Stimulated activated CD8-positive, alpha-beta memory T cell treated with anti-CD3 and anti-CD28 coated beads, Interleukin-15, amount 100 ng/mL, for 48 hours (primary cell): ENCODE data around the gene LARGE2.
"Not testable (repeated sequence)": the region's sequence is repeated elsewhere in the genome, so short reads cannot be mapped to it uniquely, and the experiment has no call there.

ENCODE experiments used
- DNase-seq, 2 donors: peaks; one replicate each; pipeline ENCODE4 v3.0.0-alpha.2; 2020; ENCODE audit warnings: low read depth in 2 of 2

Gene LARGE2

DNA sequence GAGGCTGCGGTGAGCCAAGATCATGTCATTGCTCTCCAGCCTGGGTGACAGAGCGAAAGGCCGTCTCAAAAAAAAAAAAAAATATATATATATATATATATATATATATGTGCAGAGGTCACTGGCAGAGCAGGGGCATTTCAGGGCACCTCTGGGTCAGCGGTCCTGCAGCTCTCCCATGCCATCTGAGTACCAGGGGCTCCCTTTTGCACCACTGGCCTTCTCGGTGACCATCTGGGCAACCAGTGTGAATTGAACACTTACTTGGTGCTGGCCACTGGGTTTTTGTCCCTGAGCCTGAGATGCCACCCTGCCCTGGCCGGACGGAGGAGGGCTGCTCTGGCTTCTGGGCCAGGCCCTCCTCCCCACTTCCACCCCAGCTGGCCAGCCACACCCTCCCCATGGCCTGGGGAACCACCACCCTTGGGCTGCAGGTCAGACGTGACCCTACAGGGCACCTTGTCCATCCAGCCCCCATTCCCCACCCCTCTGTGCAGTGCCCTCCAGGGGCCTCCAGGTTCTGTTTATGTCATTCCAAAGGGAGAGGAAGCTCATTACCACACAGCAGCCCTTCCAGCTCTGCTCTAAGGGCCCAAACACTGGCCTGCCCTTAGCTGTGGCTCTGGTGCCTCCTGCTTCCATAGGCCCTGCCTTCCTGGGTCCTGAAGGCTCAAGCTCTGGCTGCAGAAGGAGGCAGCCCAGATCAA lies 26.8 kb upstream of the LARGE2 start:
- DNase-seq: no peak

DNA sequence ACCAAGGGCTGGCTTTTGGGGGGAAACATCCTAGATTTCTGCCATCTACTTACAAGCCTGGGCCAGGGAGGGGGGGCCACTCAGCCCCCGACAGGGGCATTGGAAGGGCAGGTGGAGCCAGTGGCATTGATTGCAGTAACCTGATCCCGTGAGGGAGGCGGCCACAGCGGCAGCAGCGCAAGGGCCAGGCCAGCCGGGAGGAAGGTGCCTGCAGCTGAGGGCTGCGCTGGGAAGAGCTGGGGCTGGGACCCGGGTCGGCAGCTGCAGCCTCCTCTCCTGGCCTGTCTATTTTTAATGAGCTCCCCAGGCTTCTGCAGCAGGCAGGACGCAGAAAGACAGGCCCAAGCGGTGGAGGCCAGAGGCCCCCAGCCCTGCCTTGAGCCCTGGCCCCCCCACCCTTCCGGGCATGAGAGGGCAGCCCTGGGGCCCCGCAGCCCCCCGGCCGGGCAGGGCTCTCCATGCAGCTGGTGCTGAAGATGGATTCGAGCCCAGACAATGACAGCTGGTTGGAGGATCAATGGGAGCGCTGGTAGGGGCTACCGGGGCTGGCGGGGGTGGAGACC lies 26.0 kb upstream of the LARGE2 start:
- no peak for DNase-seq

DNA sequence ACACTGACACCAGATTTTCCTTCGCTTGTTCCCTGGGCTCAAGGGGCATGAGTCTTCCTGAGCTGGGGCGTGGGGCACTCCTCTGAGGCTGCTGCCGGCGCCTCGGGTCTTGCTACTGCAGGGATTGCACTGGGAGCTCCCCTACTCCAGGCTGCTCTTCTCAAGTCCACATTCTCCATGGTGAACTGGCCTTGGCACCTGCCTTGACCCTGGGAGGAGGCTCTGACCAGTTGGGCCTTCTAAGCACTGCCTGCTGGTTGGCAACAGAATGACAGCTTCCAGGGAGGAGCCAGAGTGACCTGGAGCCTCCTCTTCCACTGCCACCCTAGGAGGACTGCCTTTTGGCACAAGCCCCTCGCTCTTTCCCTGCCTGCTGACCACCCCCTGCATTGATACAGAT lies 24.9 kb upstream of the LARGE2 start:
- DNase-seq: no peak

DNA sequence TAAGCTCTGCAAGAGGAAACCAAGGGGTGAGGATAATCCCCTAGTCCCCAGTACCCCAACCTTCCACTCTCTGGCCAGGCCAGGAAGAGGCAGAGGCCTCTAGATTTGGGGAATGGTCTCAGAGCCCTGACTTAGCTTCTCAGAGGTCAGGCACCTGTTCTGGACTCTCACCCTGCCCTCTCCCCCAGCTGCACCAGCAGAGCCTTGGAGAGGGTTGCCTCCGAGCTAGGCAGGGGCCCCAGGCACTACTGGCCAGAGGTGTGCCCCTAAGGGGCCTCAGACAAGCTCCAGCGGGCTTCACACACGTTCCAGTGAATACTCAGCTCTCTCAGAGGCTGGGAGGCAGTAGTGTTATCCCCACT lies 23.4 kb upstream of the LARGE2 start:
- DNase-seq: no peak

DNA sequence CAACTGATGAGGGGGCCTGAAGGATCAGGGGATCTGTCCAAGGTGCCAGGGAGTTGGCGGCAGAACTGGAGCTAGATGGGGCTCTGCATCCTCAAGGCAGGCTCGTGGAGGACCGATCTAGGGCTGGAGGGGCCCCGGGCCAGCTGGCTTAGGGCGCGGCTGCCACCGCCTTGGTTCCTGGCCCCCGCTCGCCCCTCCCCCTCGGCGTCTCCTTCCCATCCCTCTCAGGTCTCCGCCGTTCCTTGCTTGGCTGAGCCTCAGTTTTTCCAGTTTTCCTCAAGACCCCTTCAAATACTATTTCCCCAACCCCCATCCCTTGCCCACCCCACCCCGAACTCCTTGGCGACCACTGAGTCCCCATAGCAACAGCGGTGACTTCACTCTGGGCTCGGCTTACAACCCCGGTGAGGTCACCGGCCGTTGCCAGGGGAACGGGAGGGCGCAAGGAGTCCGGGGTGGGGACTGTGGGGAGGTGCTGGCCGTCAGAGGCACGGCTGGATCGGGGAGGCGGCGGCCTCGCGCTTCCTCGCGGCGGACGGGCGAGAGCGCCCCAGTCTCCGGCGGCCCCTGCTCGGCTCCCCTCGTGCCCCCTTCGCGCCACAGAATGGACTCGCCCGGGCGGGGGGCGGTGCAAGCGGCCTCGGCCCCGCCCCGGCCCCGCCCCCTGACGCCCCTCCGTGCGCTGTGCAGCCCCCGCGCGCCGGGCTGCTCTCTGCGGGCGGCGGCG lies 22.8 kb upstream of the LARGE2 start:
- peak; percentile 59 to 64 for DNase-seq

GRCh38 chr11:45900175-45900800 lies 22.2 kb upstream of the LARGE2 start:
- DNase-seq: not testable (repeated sequence)

DNA sequence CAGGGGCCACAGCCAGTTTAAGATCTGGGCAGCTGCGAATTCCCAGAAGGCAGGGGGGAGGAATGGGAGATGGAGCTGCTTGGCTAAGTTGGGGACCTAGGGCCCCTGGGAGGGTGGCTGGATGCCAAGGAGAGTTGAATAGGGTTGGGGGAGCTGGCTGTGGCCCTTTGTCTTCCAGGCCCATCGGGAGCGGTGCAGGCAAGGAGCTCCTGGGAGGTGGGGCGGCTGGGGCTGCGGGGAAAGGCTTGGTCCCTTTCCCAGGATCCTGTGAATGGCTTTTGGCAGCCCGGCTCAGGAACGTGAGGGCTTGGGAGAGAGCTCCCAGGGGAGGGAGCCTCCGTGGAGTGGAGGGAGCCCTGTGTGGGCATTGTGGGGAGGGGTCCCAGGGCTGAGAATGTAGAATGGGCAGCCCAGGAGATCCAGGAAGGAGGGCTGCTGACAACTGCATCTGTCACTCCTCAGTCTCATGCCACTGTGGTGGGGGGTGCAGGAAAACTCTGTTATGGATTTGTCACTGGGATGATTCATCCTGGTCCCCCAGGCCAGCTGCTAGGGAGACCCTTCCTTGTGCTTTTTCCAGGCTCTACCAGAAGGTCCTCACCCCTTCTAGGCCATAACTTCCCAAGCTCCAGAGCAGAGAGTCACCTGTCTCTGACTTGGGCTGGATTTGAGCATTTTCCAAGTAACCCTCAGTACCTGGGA lies 21.4 kb upstream of the LARGE2 start:
- no peak for DNase-seq

- DNase-seq: no peak
Observed at GRCh38 chr11:45901626-45902025, 20.8 kb upstream of the LARGE2 start.

- no peak for DNase-seq
Observed at GRCh38 chr11:45902452-45903380, 19.7 kb upstream of the LARGE2 start.

DNA sequence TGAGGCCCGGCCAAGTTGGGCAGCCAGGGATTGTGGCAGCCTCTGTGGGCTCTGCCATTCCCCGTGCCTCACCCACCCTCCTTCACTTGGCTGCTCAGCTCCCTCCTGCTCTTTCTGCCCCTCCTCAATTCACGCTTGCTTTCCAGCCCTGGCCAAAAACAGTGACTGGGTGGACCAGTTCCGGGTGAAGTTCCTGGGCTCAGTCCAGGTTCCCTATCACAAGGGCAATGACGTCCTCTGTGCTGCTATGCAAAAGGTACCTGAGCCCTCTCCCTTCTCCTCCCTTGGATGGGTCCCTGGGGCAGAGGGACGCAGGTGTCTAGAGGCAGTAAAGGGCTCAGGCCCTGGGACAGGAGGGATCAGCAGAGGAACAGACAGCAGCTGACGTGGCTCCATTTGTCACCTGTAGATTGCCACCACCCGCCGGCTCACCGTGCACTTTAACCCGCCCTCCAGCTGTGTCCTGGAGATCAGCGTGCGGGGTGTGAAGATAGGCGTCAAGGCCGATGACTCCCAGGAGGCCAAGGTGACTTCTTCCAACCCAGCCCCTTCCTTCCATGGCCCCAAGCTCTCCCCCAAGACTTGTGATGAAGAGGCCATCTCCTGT lies 18.0 kb upstream of the LARGE2 start:
- no peak for DNase-seq

- DNase-seq: no peak
Observed at GRCh38 chr11:45905095-45905494, 17.4 kb upstream of the LARGE2 start.

DNA sequence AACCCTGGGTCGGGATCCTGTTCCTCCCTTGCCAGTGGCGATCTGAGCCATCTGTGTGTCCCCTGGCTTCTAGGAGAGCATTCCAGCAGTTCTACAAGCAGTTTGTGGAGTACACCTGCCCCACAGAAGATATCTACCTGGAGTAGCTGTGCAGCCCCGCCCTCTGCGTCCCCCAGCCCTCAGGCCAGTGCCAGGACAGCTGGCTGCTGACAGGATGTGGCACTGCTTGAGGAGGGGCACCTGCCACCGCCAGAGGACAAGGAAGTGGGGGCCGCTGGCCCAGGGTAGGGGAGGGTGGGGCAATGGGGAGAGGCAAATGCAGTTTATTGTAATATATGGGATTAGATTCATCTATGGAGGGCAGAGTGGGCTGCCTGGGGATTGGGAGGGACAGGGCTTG lies 16.9 kb upstream of the LARGE2 start:
- DNase-seq: not testable (repeated sequence)

DNA sequence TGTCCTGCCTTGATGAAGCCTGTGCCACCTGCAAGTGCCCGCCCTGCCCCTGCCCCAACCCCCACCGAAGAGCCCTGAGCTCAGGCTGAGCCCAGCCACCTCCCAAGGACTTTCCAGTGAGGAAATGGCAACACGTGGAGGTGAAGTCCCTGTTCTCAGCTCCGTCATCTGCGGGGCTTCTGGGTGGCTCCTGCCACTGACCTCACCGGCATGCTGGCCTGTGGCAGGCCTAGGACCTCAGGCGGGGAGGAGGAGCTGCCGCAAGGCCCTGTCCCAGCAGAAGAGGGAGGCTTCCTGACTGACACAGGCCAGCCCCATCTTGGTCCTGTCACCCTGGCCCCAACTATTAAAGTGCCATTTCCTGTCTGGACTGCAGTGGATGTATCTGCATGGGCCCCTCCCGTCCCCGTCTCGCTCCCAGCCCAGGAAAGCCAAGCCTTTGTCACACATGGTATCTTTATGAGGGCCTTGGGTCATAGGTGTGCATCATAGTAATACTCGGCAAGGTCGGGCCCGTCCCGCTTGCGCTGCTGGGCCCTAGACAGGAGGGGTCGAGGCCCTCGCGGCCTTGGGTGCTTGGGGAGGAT lies 16.3 kb upstream of the LARGE2 start:
- DNase-seq: no peak

DNA sequence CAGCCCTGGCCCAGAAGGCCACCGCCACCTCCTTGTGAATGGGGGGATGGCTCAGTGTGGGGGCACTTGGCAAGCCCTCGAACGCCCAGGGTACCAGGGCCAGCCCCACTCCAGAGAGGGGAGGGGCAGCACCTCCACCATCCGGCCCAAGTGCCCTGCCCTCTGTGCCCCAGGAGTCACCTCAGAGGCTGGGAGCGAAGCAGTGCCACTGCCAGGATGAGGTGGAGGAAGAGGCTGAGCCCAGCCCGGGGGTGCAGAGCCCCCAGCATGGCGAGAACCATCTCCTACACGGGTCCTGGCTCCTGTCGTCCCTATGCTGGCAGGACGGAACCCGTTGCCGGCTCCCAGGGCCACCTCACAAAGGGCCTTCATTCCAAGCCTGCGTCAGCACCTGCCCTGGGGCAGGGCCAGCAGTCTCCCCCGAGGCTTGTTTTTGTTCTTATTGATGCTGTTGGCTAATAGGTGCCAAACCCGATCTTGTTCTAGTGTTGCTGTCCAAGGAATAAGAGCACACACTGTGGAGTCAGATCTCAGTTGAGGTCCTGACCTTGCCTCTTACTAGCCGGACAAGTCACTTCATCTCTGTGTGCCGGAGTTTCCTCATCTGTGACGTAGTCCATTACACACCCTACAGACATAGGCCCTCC lies 15.4 kb upstream of the LARGE2 start, which contains the start of gene FREY1:
FREY1 (minus strand) TSS at position 307 of the 647 bp plus-strand sequence; CDS start at position 281, 26 bp downstream.
- DNase-seq: no peak

GRCh38 chr11:45907911-45908370 lies 14.5 kb upstream of the LARGE2 start:
- no peak for DNase-seq

DNA sequence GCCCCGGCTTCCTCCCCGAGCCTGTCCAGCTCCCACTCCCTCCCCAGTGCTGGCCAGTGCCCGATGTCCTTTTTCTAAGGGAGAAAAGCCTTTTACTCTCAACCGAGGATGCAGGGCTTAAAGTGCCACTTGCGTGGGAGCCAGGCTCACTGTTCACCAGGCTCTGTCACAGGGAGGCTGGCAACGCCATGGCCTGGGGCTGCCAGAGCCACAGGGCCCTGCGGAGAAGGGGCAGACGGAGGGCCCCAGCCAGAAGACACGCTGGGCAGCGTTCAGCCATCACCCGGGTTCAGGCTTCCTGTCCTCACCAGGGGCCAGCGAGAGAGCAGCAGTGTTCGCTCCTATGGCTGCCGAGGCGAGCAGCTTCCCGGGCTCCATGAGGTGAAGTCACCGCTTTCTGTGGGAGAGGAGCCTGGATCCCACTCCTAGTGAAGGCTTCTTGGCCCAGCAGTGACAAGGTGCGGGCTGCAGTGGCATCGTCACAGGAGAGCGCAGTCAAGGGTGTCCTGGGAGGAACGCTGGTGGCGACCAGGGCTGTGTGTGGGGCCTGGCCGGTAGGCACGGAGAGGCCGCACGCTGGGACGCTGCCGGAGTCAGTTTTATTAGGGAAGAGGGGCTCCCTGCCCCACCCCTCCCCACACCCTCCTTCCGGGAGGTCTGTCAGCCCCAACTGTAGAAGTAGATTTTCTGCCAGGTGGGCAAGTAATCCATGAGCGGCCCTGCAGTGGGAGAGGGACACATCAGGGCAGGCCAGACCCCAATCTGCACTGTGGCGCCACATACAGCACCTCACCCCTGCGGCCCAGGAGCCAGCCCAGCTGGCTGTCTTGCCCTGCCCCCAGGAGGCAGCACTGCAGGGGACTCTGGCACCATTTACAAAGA lies 12.6 kb upstream of the LARGE2 start:
- no peak for DNase-seq

DNA sequence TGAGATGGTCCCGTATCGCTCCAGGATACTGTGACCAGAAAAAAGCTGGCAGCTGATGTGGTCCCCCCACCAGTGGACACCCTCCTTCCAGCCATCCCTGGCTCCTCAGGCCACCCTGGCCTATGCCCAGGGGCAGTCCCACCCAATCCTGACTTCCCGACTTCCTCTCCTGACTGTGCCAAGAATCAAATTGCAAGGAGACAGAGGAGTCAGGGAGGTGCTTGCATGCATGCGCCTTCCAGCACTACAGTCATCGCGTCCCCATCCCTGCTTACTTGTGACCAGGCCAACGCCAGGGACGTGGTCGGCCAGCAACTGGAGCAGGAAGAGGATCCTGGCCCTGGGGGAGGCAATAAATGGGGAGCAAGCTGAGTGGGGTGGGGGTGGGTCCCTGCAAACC lies 11.8 kb upstream of the LARGE2 start:
- no peak for DNase-seq

GRCh38 chr11:45913514-45913913 lies 8.9 kb upstream of the LARGE2 start:
- no peak for DNase-seq
